K562 (cell line): ENCODE data around the gene FBRS. TPM values are rescaled to one million over a fixed set of nuclear protein-coding genes. Genes with fewer than 3 reads are reported as not detected.
A peak's percentile ranks its signal among the peaks of the same experiment; 100 is the strongest.

Experiments
- DNMT1 ChIP-seq: fragments of 450-650 bp; IDR thresholded peaks from 2 replicates; pipeline ENCODE4 v1.6.1; 2016; ENCODE audit warnings: antibody characterized with exemption, mild to moderate bottlenecking
- DPF2 ChIP-seq: fragments of 450-650 bp; IDR thresholded peaks from 2 replicates; pipeline ENCODE4 v1.6.1; 2016
- FIP1L1 ChIP-seq: fragments of 200-400 bp; formaldehyde crosslinking; IDR thresholded peaks from 2 replicates; pipeline ENCODE4 v1.6.1; 2018; ENCODE audit warnings: mild to moderate bottlenecking, low read depth, low read length; ENCODE audit not compliant: poor library complexity, severe bottlenecking
- HDAC1 ChIP-seq, 2 experiments: fragments of 450-650 bp; IDR thresholded peaks; 2 replicates each; pipeline ENCODE4 v1.6.1; 2016 to 2017; ENCODE audit warnings: inconsistent platforms in 1 of 2, mild to moderate bottlenecking in 1 of 2, moderate library complexity in 1 of 2
- HMG20A ChIP-seq: fragments of 450-650 bp; formaldehyde crosslinking; conservative IDR thresholded peaks from 2 replicates; pipeline ENCODE4 v1.4.0; 2020; ENCODE audit warnings: mild to moderate bottlenecking, mixed read lengths
- MAFK ChIP-seq: IDR thresholded peaks from 2 replicates; pipeline ENCODE4 v1.6.1; 2011; ENCODE audit warnings: low read length, improper control_type of control experiment
- RBM15 ChIP-seq: fragments of 200-400 bp; formaldehyde crosslinking; IDR thresholded peaks from 2 replicates; pipeline ENCODE4 v1.6.1; 2018; ENCODE audit warnings: mild to moderate bottlenecking, low read length, moderate library complexity; ENCODE audit not compliant: insufficient read depth
- RBM39 ChIP-seq: fragments of 200-400 bp; formaldehyde crosslinking; optimal IDR thresholded peaks from 2 replicates; pipeline ENCODE3; 2018; ENCODE audit warnings: low read depth, low read length
- RREB1 ChIP-seq: fragments of 250-450 bp; sonication (Bioruptor Pico); IDR thresholded peaks from 2 replicates; pipeline ENCODE4 v1.4.0; 2020
- SRSF3 ChIP-seq: fragments of 200-400 bp; formaldehyde crosslinking; IDR thresholded peaks from 2 replicates; pipeline ENCODE4 v1.6.1; 2016; ENCODE audit warnings: mild to moderate bottlenecking, low read length, moderate library complexity; ENCODE audit not compliant: insufficient read depth
- XRCC5 ChIP-seq: fragments of 200-400 bp; formaldehyde crosslinking; IDR thresholded peaks from 2 replicates; pipeline ENCODE4 v1.6.1; 2017; ENCODE audit warnings: low read depth, mild to moderate bottlenecking, low read length
- ZC3H8 ChIP-seq: fragments of 450-650 bp; IDR thresholded peaks from 2 replicates; pipeline ENCODE4 v1.6.1; 2017
- ZFX ChIP-seq: sonication (generic); formaldehyde crosslinking; IDR thresholded peaks from 2 replicates; pipeline ENCODE4 v1.8.0; 2022; ENCODE audit warnings: mild to moderate bottlenecking, missing genetic modification reagents, moderate library complexity
- ZNF263 ChIP-seq: sonication (generic); formaldehyde crosslinking; IDR thresholded peaks from 2 replicates; pipeline ENCODE4 v1.8.0; 2022; ENCODE audit warnings: mild to moderate bottlenecking, missing genetic modification reagents, borderline replicate concordance
- ZNF311 ChIP-seq: fragments of 250-450 bp; sonication (Bioruptor Pico); IDR thresholded peaks from 2 replicates; pipeline ENCODE4 v1.4.0; 2020; ENCODE audit warnings: mild to moderate bottlenecking, moderate library complexity
- ZNF431 ChIP-seq: sonication (generic); formaldehyde crosslinking; IDR thresholded peaks from 2 replicates; pipeline ENCODE4 v1.8.0; 2022; ENCODE audit warnings: mild to moderate bottlenecking, missing genetic modification reagents
- ZNF589 ChIP-seq: fragments of 200-800 bp; sonication (Bioruptor generic); IDR thresholded peaks from 2 replicates; pipeline ENCODE4 v1.6.1; 2016; ENCODE audit warnings: low read depth, missing genetic modification characterization, missing compliant biosample characterization
- ZNF77 ChIP-seq: fragments of 250-450 bp; sonication (Bioruptor Pico); IDR thresholded peaks from 2 replicates; pipeline ENCODE4 v1.5.0; 2020
- polyA plus RNA-seq, 8 experiments: library from polyadenylated mRNA; depleted of rRNA in 4 of 8; stranded (reverse) in 5 of 8; unstranded in 3 of 8; fragments of >200 nt; fragmentation: Nextera tagmentation in 2 of 8; fragmentation: Illumina TruSeq in 1 of 8; extraction: Ambion mirVana in 2 of 8; extraction: Trizol in 1 of 8; gene quantifications; 2 replicates each; pipeline versions ENCODE4 v1.2.1 to v1.2.3, GENCODE V29; 2011 to 2014; ENCODE audit warnings: inconsistent platforms in 1 of 8, missing spikeins in 1 of 8
- total RNA-seq, 7 experiments: library from RNA; depleted of rRNA in 6 of 7; stranded (reverse); fragments of >200 nt in 6 of 7; fragmentation: Illumina TruSeq in 2 of 7; extraction: Trizol in 2 of 7; gene quantifications; 2 replicates each; pipeline versions ENCODE4 v1.2.1 to v1.2.3, GENCODE V29; 2011 to 2021; ENCODE audit warnings: low replicate concordance in 1 of 7
- TF ChIP-seq, protein P1 (sequence below): fragments of 450-650 bp; IDR thresholded peaks from 2 replicates; pipeline ENCODE4 v1.6.1; 2016; ENCODE audit warnings: borderline replicate concordance
- TF ChIP-seq, protein P2 (sequence below): fragments of 450-650 bp; IDR thresholded peaks from 2 replicates; pipeline ENCODE4 v1.6.1; 2018; ENCODE audit warnings: mild to moderate bottlenecking, low read depth; ENCODE audit not compliant: partially characterized antibody

FBRS gene
- total and polyA plus RNA-seq, 9 of the 15 experiments (the other 6 are each of a cell fraction or from before 2014, with no cell fraction given), result 0.32 to 59.5 (median 13.1) TPM

DNA sequence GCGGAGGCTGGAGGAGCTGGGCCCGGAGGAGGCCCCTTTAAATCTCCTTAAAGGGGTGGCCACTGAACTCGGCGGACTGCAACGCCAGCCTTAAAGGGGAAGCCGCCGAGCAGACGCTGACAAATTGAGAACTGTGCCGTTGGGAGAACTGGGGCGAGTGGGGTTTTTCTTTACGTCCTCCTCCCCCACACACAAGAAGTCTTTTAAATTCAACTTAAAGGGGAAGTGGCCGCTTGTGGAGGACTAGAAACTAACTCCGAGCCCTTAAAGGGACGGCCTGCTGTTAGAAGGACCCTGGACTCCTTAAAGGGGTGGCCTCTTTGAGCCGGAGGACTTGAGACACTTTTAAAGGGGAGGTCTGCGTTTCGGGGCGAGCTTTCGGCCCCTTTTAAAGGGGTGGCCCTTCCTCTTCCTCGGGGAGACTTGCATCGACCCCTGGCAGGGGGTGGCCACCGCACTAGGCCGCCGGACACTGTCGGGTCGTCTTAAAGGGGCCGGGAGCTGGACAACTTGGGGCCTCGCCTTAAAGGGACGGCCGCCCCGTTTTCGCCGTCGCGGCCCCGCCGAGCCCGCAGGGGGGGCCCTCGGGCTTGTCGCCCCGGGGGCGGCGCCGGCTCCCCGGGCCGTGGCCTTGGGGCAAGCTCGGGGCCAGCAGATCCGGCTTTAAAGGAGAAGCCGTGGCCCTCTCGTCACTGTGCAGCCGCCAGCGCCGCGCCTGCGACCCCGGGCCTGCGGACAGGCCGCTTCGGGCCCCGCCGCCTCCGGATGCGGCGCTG lies 688 bp downstream of the FBRS start (continued):
- TF ChIP-seq ZNF431 (CRISPR knock-in tag), result no peak
- TF ChIP-seq ZNF263 (CRISPR knock-in tag), result no peak
- TF ChIP-seq RBM39, result peak; percentile 1
- TF ChIP-seq HMG20A (CRISPR knock-in tag), result no peak
- TF ChIP-seq, protein P1, sequence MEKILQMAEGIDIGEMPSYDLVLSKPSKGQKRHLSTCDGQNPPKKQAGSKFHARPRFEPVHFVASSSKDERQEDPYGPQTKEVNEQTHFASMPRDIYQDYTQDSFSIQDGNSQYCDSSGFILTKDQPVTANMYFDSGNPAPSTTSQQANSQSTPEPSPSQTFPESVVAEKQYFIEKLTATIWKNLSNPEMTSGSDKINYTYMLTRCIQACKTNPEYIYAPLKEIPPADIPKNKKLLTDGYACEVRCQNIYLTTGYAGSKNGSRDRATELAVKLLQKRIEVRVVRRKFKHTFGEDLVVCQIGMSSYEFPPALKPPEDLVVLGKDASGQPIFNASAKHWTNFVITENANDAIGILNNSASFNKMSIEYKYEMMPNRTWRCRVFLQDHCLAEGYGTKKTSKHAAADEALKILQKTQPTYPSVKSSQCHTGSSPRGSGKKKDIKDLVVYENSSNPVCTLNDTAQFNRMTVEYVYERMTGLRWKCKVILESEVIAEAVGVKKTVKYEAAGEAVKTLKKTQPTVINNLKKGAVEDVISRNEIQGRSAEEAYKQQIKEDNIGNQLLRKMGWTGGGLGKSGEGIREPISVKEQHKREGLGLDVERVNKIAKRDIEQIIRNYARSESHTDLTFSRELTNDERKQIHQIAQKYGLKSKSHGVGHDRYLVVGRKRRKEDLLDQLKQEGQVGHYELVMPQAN, result no peak; the same call in 1 of the 2 replicates
- no peak for TF ChIP-seq MAFK
- no peak for TF ChIP-seq SRSF3
- no peak for TF ChIP-seq RBM15
- peak; percentile 32 for TF ChIP-seq FIP1L1
- TF ChIP-seq ZC3H8, result no peak
- no peak for TF ChIP-seq XRCC5
- TF ChIP-seq ZNF589 (CRISPR knock-in tag), result no peak
- no peak for TF ChIP-seq ZNF77 (CRISPR knock-in tag)
- TF ChIP-seq DPF2, result 0 out of 2 replicates have a peak, but pooled peaks have one; percentile 8
- TF ChIP-seq RREB1 (CRISPR knock-in tag), result no peak
- TF ChIP-seq, protein P2, sequence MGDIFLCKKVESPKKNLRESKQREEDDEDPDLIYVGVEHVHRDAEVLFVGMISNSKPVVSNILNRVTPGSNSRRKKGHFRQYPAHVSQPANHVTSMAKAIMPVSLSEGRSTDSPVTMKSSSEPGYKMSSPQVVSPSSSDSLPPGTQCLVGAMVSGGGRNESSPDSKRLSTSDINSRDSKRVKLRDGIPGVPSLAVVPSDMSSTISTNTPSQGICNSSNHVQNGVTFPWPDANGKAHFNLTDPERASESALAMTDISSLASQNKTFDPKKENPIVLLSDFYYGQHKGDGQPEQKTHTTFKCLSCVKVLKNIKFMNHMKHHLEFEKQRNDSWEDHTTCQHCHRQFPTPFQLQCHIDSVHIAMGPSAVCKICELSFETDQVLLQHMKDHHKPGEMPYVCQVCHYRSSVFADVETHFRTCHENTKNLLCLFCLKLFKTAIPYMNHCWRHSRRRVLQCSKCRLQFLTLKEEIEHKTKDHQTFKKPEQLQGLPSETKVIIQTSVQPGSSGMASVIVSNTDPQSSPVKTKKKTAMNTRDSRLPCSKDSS, result no peak
- TF ChIP-seq ZFX (CRISPR knock-in tag), result peak; percentile 59
- TF ChIP-seq DNMT1, result no peak
- no peak for TF ChIP-seq ZNF311 (CRISPR knock-in tag)
- no peak for TF ChIP-seq HDAC1 (IDR thresholded peaks at IDR 0.05)
